PC-3 (cell line): ENCODE measurements around the gene EDC3. TPM values are rescaled to one million over a fixed set of nuclear protein-coding genes. Genes with fewer than 3 reads are reported as not detected.

Experiments used
- ATAC-seq: fragments of 200-7000 bp; cut with Tn5 transposase; 2 replicates; pipeline ENCODE4 v1.9.1; 2020; ENCODE audit warnings: mild to moderate bottlenecking, moderate library complexity
- BruUV-seq: library from RNA; stranded (reverse); fragments of 400-500 nt; replicated peaks from 2 replicates; lab custom pipeline; 2021; lab: Mats Ljungman, UMichigan
- CTCF ChIA-PET: fragments of 300-600 bp; sonication (Branson Sonifier 250); formaldehyde crosslinking; loops from one replicate; lab custom pipeline; 2022; ENCODE audit warnings: antibody characterized with exemption; lab: Charles Lee
- POLR2A ChIA-PET: fragments of 300-600 bp; sonication (Branson Sonifier 250); formaldehyde crosslinking; loops from one replicate; lab custom pipeline; 2022; ENCODE audit warnings: antibody characterized with exemption; ENCODE audit not compliant: unreplicated experiment; lab: Charles Lee
- DNase-seq: peaks from one replicate; pipeline ENCODE4 v3.0.0-alpha.2; 2015
- H2AFZ ChIP-seq: fragments of 300-600 bp; sonication (generic); 2 replicates; pipeline ENCODE4 v1.6.0; 2016; ENCODE audit warnings: antibody characterized with exemption, low read length
- H3F3A ChIP-seq: fragments of 300-600 bp; sonication (generic); one replicate; pipeline ENCODE4 v1.6.0; 2017; ENCODE audit warnings: antibody characterized with exemption, low read length, control low read depth, mild to moderate bottlenecking; ENCODE audit not compliant: unreplicated experiment
- H3K27ac ChIP-seq: fragments of 300-600 bp; sonication (generic); 2 replicates; pipeline ENCODE4 v1.5.1; 2016; ENCODE audit warnings: mild to moderate bottlenecking, low read length
- H3K27me3 ChIP-seq: fragments of 300-600 bp; sonication (generic); 2 replicates; pipeline ENCODE4 v1.6.1; 2016; ENCODE audit warnings: low read length, mixed read lengths
- H3K36me3 ChIP-seq: fragments of 300-600 bp; sonication (generic); 2 replicates; pipeline ENCODE4 v1.6.1; 2016; ENCODE audit warnings: low read depth, mixed run types, low read length, mixed read lengths
- H3K4me1 ChIP-seq: fragments of 300-600 bp; sonication (generic); 2 replicates; pipeline ENCODE4 v1.5.1; 2016; ENCODE audit warnings: low read length; ENCODE audit not compliant: insufficient read depth
- H3K4me2 ChIP-seq: fragments of 300-600 bp; sonication (generic); 2 replicates; pipeline ENCODE4 v1.6.0; 2016; ENCODE audit warnings: low read length
- H3K4me3 ChIP-seq: fragments of 300-600 bp; sonication (generic); 2 replicates; pipeline ENCODE4 v1.5.1; 2016; ENCODE audit warnings: mild to moderate bottlenecking, low read length, mixed read lengths
- H3K79me2 ChIP-seq: fragments of 300-600 bp; sonication (generic); 2 replicates; pipeline ENCODE4 v1.6.1; 2017; ENCODE audit warnings: low read length, mixed read lengths
- H3K9ac ChIP-seq: fragments of 300-600 bp; sonication (generic); 2 replicates; pipeline ENCODE4 v1.6.0; 2016; ENCODE audit warnings: mild to moderate bottlenecking, low read length
- H3K9me2 ChIP-seq: fragments of 300-600 bp; sonication (generic); replicated peaks from 2 replicates; pipeline ENCODE4 v1.6.1; 2016; ENCODE audit warnings: mixed run types, low read length, mixed read lengths
- H3K9me3 ChIP-seq: fragments of 300-600 bp; sonication (generic); 2 replicates; pipeline ENCODE4 v1.6.1; 2016; ENCODE audit warnings: low read length, mixed read lengths
- H4K20me1 ChIP-seq: fragments of 300-600 bp; sonication (generic); 2 replicates; pipeline ENCODE4 v1.6.1; 2016; ENCODE audit warnings: low read length, mixed read lengths
- EZH2 ChIP-seq: fragments of 300-600 bp; sonication (generic); IDR thresholded peaks from one replicate; pipeline ENCODE4 v1.6.1; 2017; ENCODE audit warnings: antibody characterized with exemption, mild to moderate bottlenecking, low read length; ENCODE audit not compliant: unreplicated experiment
- EZH2phosphoT487 ChIP-seq: fragments of 300-600 bp; sonication (generic); IDR thresholded peaks from 2 replicates; pipeline ENCODE4 v1.6.1; 2018; ENCODE audit warnings: mild to moderate bottlenecking, antibody characterized with exemption, low read length, borderline replicate concordance
- intact Hi-C: fragments of 100-400 bp; cut with micrococcal nuclease; formaldehyde crosslinking; loops from 2 replicates; pipeline ENCODE4 v1.9.0; 2023
- total RNA-seq: library from RNA; depleted of rRNA; stranded (reverse); fragments of >200 nt; gene quantifications from 2 replicates; pipeline ENCODE4 v1.2.3, GENCODE V29; 2014
- TF ChIP-seq, protein P1 (sequence below): fragments of 300-600 bp; sonication (generic); conservative IDR thresholded peaks from 2 replicates; pipeline ENCODE4 v1.5.1; 2017; ENCODE audit warnings: antibody characterized with exemption, low read depth, mild to moderate bottlenecking, low read length

Gene EDC3
- total RNA-seq, 1 experiment from 2014 or later, result 9.9 TPM

DNA sequence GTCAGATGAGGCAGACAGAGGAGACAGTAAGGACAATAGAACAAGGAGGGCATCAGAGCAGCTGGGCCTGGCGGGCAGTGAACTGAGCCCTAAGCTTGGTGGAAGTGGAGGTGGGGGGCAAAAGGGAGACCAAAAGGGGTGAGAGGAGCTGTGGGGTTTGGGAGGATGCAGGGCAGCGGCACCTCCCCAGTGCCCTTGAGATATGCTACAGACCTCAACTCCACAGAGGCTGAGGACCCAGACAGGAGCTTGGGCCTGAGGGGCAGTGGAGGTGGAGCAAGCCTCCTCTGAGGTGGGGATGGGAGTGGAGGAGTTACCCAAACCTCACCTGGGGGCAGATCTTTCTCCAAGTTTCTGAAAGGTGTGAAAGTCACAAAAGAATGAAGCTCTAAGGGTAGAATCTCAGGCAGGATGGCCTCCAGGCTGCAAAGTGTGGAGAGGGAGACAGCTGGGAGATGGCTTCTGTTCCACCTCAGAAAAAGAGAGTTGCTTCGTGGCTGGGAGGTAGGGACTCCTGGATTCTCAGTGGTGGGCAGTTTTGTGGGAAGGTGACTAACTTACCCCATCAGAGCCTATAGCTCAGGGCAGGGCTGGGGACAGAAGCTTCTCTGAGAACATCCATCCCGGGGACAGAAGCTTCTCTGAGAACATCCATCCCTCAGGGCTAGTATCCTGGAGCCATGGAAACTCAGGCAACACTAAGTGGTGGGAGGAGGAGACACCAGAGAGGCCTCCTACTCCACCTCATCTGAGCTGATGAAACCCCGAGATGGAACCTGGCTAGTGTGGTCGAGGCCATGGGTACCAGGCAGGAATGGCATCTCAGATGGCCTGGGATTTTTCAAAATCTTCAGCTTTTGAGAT is 82.5 kb downstream of the EDC3 start:
- H3K4me2 ChIP-seq, result no peak overlapping the region
- no peak overlapping the region for H2AFZ ChIP-seq
- H3K4me1 ChIP-seq, result peaks cover 16% of the 10 kb centered on the region

DNA sequence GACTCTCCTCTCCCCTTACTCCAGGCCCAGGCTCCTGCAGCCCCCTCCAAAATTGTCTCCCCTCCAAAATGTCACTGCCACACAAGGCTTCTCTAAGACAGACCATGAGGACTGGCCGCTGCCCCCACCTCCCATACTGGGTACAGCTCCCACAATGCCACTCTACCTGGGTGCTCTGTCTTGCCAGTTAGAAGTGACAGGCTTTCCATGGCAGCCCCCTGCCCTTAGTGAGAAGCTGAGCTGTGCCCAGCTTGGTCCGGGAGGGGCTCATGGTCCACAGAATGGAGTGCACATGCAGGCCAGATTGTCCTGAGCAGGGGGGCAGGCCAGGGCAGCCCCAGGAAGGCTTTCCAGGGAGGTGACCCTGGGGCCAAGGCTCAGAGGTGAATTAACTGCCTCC is 83.1 kb downstream of the EDC3 start:
- BruUV-seq, result no TSS peak
- Histone ChIP-seq H3K9me2 (no peaks in the 10 kb centered on the region), H3K9ac (no peak overlapping the region), H3K4me3 (no peak overlapping the region), H3K27me3 (no peaks in the 10 kb centered on the region), H3K27ac (no peak overlapping the region), H3F3A (no peaks in the 10 kb centered on the region), H3K9me3 (no peaks in the 10 kb centered on the region), H2AFZ (no peak overlapping the region), H3K79me2 (peaks cover 28% of the 10 kb centered on the region), H3K4me2 (no peak overlapping the region), H3K4me1 (peaks cover 10% of the 10 kb centered on the region), H3K36me3 (no peaks in the 10 kb centered on the region), H4K20me1 (peaks cover 11% of the 10 kb centered on the region)
- ChIA-PET POLR2A (interaction anchor here (0.9 kb wide), 1 partner anchor 9 kb away, joined by 4 read pairs; no protein-coding TSS in a partner anchor), CTCF (no interaction called here)
- DNase-seq (no peak), ATAC-seq (no peak)
- TF ChIP-seq EZH2 (no peak), EZH2phosphoT487 (no peak)
- TF ChIP-seq, protein P1, sequence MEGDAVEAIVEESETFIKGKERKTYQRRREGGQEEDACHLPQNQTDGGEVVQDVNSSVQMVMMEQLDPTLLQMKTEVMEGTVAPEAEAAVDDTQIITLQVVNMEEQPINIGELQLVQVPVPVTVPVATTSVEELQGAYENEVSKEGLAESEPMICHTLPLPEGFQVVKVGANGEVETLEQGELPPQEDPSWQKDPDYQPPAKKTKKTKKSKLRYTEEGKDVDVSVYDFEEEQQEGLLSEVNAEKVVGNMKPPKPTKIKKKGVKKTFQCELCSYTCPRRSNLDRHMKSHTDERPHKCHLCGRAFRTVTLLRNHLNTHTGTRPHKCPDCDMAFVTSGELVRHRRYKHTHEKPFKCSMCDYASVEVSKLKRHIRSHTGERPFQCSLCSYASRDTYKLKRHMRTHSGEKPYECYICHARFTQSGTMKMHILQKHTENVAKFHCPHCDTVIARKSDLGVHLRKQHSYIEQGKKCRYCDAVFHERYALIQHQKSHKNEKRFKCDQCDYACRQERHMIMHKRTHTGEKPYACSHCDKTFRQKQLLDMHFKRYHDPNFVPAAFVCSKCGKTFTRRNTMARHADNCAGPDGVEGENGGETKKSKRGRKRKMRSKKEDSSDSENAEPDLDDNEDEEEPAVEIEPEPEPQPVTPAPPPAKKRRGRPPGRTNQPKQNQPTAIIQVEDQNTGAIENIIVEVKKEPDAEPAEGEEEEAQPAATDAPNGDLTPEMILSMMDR, result no peak
- intact Hi-C loops, result no loop called here

More for the DNA sequence above, 82.5 kb downstream of the EDC3 start:
- POLR2A ChIA-PET, result interaction anchor here (0.9 kb wide), 1 partner anchor 10 kb away, joined by 4 read pairs; no protein-coding TSS in a partner anchor
- ATAC-seq (no peak), DNase-seq (no peak)
- H3K27ac ChIP-seq, result no peak overlapping the region
- H3K9me2 ChIP-seq, result no peaks in the 10 kb centered on the region
- H3K27me3 ChIP-seq, result no peaks in the 10 kb centered on the region
- no peak overlapping the region for H3K4me3 ChIP-seq
- CTCF ChIA-PET, result no interaction called here
- no TSS peak for BruUV-seq
- peaks cover 18% of the 10 kb centered on the region for H4K20me1 ChIP-seq
- H3K9ac ChIP-seq, result no peak overlapping the region
- no peaks in the 10 kb centered on the region for H3K9me3 ChIP-seq
- intact Hi-C loops, result no loop called here
- H3K36me3 ChIP-seq, result no peaks in the 10 kb centered on the region
- peaks cover 34% of the 10 kb centered on the region for H3K79me2 ChIP-seq
- TF ChIP-seq EZH2, result no peak
- TF ChIP-seq, protein P1, result no peak
- no peak for TF ChIP-seq EZH2phosphoT487
- H3F3A ChIP-seq, result no peaks in the 10 kb centered on the region

GRCh38 chr15:74611834-74612233 is 84.0 kb downstream of the EDC3 start:
- Histone ChIP-seq H3K4me2 (no peak overlapping the region), H3K27ac (no peak overlapping the region), H3K36me3 (no peaks in the 10 kb centered on the region), H3K9me3 (no peaks in the 10 kb centered on the region), H4K20me1 (peaks cover 3% of the 10 kb centered on the region), H3K27me3 (no peaks in the 10 kb centered on the region), H3K4me1 (peaks cover 2% of the 10 kb centered on the region), H3K9me2 (no peaks in the 10 kb centered on the region), H3K9ac (no peak overlapping the region), H2AFZ (no peak overlapping the region), H3K79me2 (peaks cover 19% of the 10 kb centered on the region), H3F3A (no peaks in the 10 kb centered on the region), H3K4me3 (no peak overlapping the region)
- no peak for TF ChIP-seq EZH2
- TF ChIP-seq, protein P1, result no peak
- TF ChIP-seq EZH2phosphoT487, result no peak
- ChIA-PET CTCF (no interaction called here), POLR2A (no interaction called here)
- DNase-seq (no peak), ATAC-seq (no peak)
- no TSS peak for BruUV-seq
- intact Hi-C loops, result no loop called here
